C4-2B (cell line): ENCODE measurements around the gene PCDHB7.

Source experiments
- ZFX ChIP-seq: fragments of 450-650 bp; IDR thresholded peaks from 2 replicates; pipeline ENCODE4 v1.6.1; 2017
- TF ChIP-seq, protein P1 (sequence below): fragments of 450-650 bp; conservative IDR thresholded peaks from 2 replicates; pipeline ENCODE4 v1.5.1; 2017; ENCODE audit warnings: mild to moderate bottlenecking

DNA sequence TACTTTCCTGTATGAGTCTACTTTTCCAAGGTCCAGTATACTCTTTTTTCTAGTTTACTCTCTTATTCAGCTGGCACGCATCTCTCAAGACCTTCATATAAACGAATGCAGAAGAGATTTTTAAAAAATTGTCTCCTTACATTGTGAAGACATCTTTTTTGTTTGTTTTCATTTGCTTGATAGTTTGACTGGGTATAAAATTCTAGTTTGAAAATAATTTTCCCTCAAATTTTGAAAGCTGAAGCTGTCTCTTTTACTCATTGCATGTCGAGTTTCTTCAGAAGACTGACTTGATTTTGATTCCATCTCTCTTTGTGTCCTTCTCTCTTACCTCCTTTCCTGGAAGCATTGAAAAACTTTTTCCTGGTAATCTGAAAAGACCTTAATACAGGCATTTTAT, 23.9 kb downstream of the PCDHB7 start:
- TF ChIP-seq, protein P1, sequence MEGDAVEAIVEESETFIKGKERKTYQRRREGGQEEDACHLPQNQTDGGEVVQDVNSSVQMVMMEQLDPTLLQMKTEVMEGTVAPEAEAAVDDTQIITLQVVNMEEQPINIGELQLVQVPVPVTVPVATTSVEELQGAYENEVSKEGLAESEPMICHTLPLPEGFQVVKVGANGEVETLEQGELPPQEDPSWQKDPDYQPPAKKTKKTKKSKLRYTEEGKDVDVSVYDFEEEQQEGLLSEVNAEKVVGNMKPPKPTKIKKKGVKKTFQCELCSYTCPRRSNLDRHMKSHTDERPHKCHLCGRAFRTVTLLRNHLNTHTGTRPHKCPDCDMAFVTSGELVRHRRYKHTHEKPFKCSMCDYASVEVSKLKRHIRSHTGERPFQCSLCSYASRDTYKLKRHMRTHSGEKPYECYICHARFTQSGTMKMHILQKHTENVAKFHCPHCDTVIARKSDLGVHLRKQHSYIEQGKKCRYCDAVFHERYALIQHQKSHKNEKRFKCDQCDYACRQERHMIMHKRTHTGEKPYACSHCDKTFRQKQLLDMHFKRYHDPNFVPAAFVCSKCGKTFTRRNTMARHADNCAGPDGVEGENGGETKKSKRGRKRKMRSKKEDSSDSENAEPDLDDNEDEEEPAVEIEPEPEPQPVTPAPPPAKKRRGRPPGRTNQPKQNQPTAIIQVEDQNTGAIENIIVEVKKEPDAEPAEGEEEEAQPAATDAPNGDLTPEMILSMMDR, result no peak
- TF ChIP-seq ZFX, result no peak
